Caco-2 (cell line): ENCODE results near the gene NOS3. TPM values are rescaled to one million over a fixed set of nuclear protein-coding genes. Genes with fewer than 3 reads are reported as not detected.

Experiments
- BruUV-seq: library from RNA; stranded (reverse); fragments of 400-500 nt; replicated peaks from 2 replicates; lab custom pipeline; 2021; lab: Mats Ljungman, UMichigan
- CTCF ChIA-PET: fragments of 300-600 bp; sonication (Branson Sonifier 250); formaldehyde crosslinking; loops from one replicate; lab custom pipeline; 2022; ENCODE audit warnings: antibody characterized with exemption; lab: Charles Lee
- POLR2A ChIA-PET: fragments of 300-600 bp; sonication (Branson Sonifier 250); formaldehyde crosslinking; loops from one replicate; lab custom pipeline; 2022; ENCODE audit warnings: antibody characterized with exemption; lab: Charles Lee
- DNase-seq, 2 experiments: peaks; one replicate each; pipeline versions ENCODE4 v3.0.0 to v3.0.0-alpha.2; 2020 to 2022
- H3K27me3 ChIP-seq: replicated peaks from 2 replicates; pipeline ENCODE4 v1.6.0; 2011; ENCODE audit warnings: low read length; ENCODE audit not compliant: control insufficient read depth, insufficient read depth
- H3K36me3 ChIP-seq: 2 replicates; pipeline ENCODE4 v1.5.1; 2011; ENCODE audit warnings: low read length; ENCODE audit not compliant: control insufficient read depth, insufficient read depth
- H3K4me1 ChIP-seq: fragments of 250-450 bp; sonication (Bioruptor Pico); 2 replicates; pipeline ENCODE4 v1.5.1; 2020; ENCODE audit warnings: mild to moderate bottlenecking
- H3K4me3 ChIP-seq: 2 replicates; pipeline ENCODE4 v1.5.1; 2011; ENCODE audit warnings: low read depth, mild to moderate bottlenecking, control low read depth, low read length
- H3K9me3 ChIP-seq: fragments of 250-450 bp; sonication (Bioruptor Pico); 2 replicates; pipeline ENCODE4 v1.5.1; 2020; ENCODE audit warnings: mild to moderate bottlenecking, moderate library complexity
- H3K27ac Mint-ChIP-seq: one replicate; pipeline ENCODE4 v1.8.0; 2022; ENCODE audit warnings: mixed read lengths; ENCODE audit not compliant: unreplicated experiment
- H3K27me3 Mint-ChIP-seq: one replicate; pipeline ENCODE4 v1.8.0; 2022; ENCODE audit warnings: mixed read lengths; ENCODE audit not compliant: insufficient read depth, unreplicated experiment
- H3K36me3 Mint-ChIP-seq: one replicate; pipeline ENCODE4 v1.8.0; 2022; ENCODE audit warnings: mild to moderate bottlenecking, mixed read lengths; ENCODE audit not compliant: insufficient read depth, unreplicated experiment
- H3K4me1 Mint-ChIP-seq: one replicate; pipeline ENCODE4 v1.8.0; 2022; ENCODE audit warnings: low read depth, mixed read lengths; ENCODE audit not compliant: unreplicated experiment
- H3K4me3 Mint-ChIP-seq: one replicate; pipeline ENCODE4 v1.8.0; 2022; ENCODE audit warnings: mild to moderate bottlenecking, moderate library complexity, mixed read lengths; ENCODE audit not compliant: unreplicated experiment
- H3K9me3 Mint-ChIP-seq: one replicate; pipeline ENCODE4 v1.8.0; 2022; ENCODE audit warnings: mixed read lengths; ENCODE audit not compliant: unreplicated experiment
- intact Hi-C: fragments of 100-400 bp; cut with micrococcal nuclease; formaldehyde crosslinking; loops from one replicate; pipeline ENCODE4 v1.10.0; 2022; ENCODE audit not compliant: unreplicated experiment
- total RNA-seq: library from RNA; stranded (reverse); gene quantifications from 2 replicates; pipeline ENCODE4 v1.2.3, GENCODE V29; 2022
- TF ChIP-seq, protein P1 (sequence below), 2 experiments: fragments of 200-600 bp in 1 of 2; IDR thresholded peaks; 1 replicate in 1 of 2; 2 replicates in 1 of 2; pipeline versions ENCODE4 v1.5.1 to v1.8.0; 2011 to 2022; ENCODE audit warnings: antibody characterized with exemption in 1 of 2, control low read depth in 1 of 2, inconsistent platforms in 1 of 2, low read depth in 1 of 2, low read length in 1 of 2, mild to moderate bottlenecking in 1 of 2, moderate library complexity in 1 of 2; ENCODE audit not compliant: insufficient read depth in 1 of 2, severe bottlenecking in 1 of 2, unreplicated experiment in 1 of 2

The NOS3 gene
- total RNA-seq, 1 experiment from 2014 or later = 1.1 TPM

DNA sequence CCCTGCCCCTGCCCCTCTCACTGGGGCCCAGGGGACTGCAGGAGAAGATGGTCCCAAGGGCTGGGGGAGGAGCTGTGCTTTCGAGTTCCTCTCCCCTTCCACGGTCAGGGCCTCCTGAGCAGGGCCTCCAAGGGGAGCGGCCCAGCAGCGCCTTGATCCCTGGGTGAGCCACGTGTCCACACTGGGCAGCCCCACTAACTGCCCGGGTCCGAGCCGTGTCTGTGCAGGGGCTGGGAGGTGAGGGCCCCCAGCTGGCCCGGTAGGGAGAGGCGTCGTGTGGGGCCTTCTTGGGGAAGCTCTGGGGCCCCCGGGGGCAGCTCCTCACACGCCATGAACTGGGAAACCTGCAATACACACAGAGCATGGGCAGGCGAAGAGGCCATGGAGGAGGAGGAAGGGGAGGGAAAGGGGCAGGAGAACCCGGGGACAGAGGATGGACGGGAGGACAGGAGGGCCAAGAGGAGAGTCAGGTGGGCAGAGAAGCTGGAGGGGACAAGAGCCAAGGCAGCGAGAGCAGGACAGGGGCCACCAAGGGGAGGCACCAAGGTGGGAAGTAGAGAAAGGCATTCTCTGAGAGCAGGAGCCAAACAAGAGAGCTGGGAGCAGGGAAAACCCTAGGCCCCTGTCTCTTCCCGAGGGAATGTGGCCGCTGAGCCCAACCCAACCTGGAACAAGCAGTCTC lies 45.5 kb upstream of the NOS3 start:
- H3K4me3 Mint-ChIP-seq = no peak overlapping the region
- no peaks in the 10 kb centered on the region; the same call in 1 of the 2 replicates for H3K27me3 ChIP-seq
- no TSS peak for BruUV-seq
- no peaks in the 10 kb centered on the region for H3K4me1 Mint-ChIP-seq
- no peaks in the 10 kb centered on the region for H3K9me3 ChIP-seq
- TF ChIP-seq, protein P1, sequence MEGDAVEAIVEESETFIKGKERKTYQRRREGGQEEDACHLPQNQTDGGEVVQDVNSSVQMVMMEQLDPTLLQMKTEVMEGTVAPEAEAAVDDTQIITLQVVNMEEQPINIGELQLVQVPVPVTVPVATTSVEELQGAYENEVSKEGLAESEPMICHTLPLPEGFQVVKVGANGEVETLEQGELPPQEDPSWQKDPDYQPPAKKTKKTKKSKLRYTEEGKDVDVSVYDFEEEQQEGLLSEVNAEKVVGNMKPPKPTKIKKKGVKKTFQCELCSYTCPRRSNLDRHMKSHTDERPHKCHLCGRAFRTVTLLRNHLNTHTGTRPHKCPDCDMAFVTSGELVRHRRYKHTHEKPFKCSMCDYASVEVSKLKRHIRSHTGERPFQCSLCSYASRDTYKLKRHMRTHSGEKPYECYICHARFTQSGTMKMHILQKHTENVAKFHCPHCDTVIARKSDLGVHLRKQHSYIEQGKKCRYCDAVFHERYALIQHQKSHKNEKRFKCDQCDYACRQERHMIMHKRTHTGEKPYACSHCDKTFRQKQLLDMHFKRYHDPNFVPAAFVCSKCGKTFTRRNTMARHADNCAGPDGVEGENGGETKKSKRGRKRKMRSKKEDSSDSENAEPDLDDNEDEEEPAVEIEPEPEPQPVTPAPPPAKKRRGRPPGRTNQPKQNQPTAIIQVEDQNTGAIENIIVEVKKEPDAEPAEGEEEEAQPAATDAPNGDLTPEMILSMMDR (IDR thresholded peaks at IDR 0.05; ENCODE audit: insufficient read depth in 1 of 2, low read depth in 1 of 2, low read length in 1 of 2, severe bottlenecking in 1 of 2, unreplicated experiment in 1 of 2) = no peak
- ChIA-PET CTCF (no interaction called here), POLR2A (interaction anchor here (0.6 kb wide), 1 partner anchor 31 kb away, joined by 3 read pairs; no protein-coding TSS in a partner anchor)
- DNase-seq = no peak
- intact Hi-C loops = no loop called here
- peaks cover 11% of the 10 kb centered on the region for H3K27me3 Mint-ChIP-seq
- H3K27ac Mint-ChIP-seq = no peak overlapping the region
- H3K4me3 ChIP-seq = no peak overlapping the region
- 0 out of 2 replicates have a peak, but pooled peaks cover 4% of the 10 kb centered on the region for H3K4me1 ChIP-seq
- no peaks in the 10 kb centered on the region for H3K36me3 Mint-ChIP-seq
- H3K9me3 Mint-ChIP-seq = no peaks in the 10 kb centered on the region
- no peaks in the 10 kb centered on the region for H3K36me3 ChIP-seq

DNA sequence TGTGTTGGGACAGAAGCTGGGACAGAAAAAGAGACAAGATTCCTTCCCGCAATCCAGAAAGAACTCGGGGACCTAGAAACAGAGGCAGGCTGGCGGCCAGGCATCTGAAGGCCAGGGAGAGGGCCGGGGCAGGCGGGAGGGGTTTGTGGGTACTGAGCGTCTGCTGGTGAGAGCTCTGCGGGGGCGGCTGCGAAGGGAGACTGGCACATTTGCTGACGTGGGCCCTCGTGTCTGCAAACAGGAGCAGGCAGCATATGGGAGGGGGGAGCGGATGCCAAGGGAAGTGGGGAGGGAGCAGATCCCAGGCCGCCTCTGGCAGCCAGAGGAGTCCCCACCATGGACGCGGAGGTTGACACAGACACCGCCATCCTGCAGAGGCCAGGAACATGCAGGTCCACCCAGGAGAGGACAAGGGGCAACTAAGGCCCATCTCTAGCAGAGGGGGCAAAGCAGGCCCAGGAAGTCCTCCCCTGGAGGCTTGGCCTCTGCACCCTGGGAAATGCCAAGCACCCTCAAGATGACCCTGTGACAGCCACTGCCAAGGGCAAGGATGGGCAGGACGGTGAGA lies 44.9 kb upstream of the NOS3 start:
- no peaks in the 10 kb centered on the region for H3K9me3 Mint-ChIP-seq
- H3K4me3 ChIP-seq = no peak overlapping the region
- DNase-seq = no peak
- no peak overlapping the region for H3K27ac Mint-ChIP-seq
- BruUV-seq = no TSS peak
- H3K36me3 ChIP-seq = no peaks in the 10 kb centered on the region
- intact Hi-C loops = no loop called here
- no peak overlapping the region for H3K4me3 Mint-ChIP-seq
- H3K4me1 ChIP-seq = 0 out of 2 replicates have a peak, but pooled peaks cover 4% of the 10 kb centered on the region
- TF ChIP-seq, protein P1 (IDR thresholded peaks at IDR 0.05; ENCODE audit: insufficient read depth in 1 of 2, low read depth in 1 of 2, low read length in 1 of 2, severe bottlenecking in 1 of 2, unreplicated experiment in 1 of 2) = no peak
- POLR2A ChIA-PET = interaction anchor here (0.6 kb wide), 1 partner anchor 30 kb away, joined by 3 read pairs; no protein-coding TSS in a partner anchor
- peaks cover 11% of the 10 kb centered on the region for H3K27me3 Mint-ChIP-seq
- no peaks in the 10 kb centered on the region; the same call in 1 of the 2 replicates for H3K27me3 ChIP-seq
- no peaks in the 10 kb centered on the region for H3K36me3 Mint-ChIP-seq
- CTCF ChIA-PET = interaction anchor here (0.6 to 0.8 kb wide), 2 partner anchors 19 to 73 kb away, joined by 3 to 5 read pairs; no protein-coding TSS in a partner anchor
- no peaks in the 10 kb centered on the region for H3K9me3 ChIP-seq
- H3K4me1 Mint-ChIP-seq = no peaks in the 10 kb centered on the region

DNA sequence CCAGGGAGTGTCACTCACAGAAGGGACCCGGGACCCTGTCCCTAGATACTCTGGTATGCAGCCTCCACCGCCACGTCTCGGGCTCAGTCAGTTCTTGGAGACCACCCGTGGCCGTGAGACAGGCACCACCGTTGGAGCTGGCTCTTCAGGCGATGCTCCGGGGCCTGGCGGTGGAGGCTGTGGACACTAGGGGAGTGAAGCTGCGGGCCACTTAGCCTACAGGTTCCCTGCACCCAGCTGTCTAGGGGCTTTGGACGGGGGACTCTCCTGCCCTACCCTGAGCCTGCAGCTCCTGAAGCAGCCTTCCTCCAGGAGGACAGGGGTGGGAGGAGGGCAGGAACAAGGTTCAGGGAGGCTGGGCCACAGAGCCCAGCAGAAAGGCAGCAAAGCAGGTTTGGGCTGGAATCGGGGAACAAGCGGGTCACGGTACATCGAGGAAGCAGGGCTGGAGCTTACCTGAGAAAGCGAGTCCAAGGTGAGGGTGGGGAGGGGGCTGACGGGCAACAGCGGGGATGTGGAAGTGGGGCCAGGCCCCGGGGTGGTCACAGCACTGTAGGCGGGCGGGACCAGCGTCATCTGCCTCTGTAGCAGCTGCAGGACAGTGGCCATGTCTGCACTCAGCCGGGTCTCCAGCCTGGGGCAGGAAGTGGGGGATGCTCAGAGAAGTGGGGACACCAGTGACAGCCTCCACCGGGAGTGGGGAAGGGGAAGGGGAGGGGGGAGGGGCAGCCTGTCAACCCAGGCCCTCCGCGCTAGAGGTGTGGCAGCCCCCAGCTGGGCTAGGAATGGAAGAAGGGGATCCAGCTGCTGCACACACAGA lies 44.2 kb upstream of the NOS3 start:
- POLR2A ChIA-PET = no interaction called here
- Histone ChIP-seq H3K4me3 (no peak overlapping the region), H3K27me3 (no peaks in the 10 kb centered on the region), H3K9me3 (no peaks in the 10 kb centered on the region), H3K36me3 (no peaks in the 10 kb centered on the region), H3K4me1 (0 out of 2 replicates have a peak, but pooled peaks cover 4% of the 10 kb centered on the region)
- intact Hi-C loops = no loop called here
- H3K27me3 Mint-ChIP-seq = peaks cover 9% of the 10 kb centered on the region
- no peaks in the 10 kb centered on the region for H3K36me3 Mint-ChIP-seq
- no peak for DNase-seq
- TF ChIP-seq, protein P1 (IDR thresholded peaks at IDR 0.05; ENCODE audit: insufficient read depth in 1 of 2, low read depth in 1 of 2, low read length in 1 of 2, severe bottlenecking in 1 of 2, unreplicated experiment in 1 of 2) = no peak
- BruUV-seq = no TSS peak
- H3K9me3 Mint-ChIP-seq = no peaks in the 10 kb centered on the region
- H3K4me3 Mint-ChIP-seq = no peak overlapping the region
- H3K4me1 Mint-ChIP-seq = no peaks in the 10 kb centered on the region
- no peak overlapping the region for H3K27ac Mint-ChIP-seq
- CTCF ChIA-PET = interaction anchor here (0.6 to 0.8 kb wide), 2 partner anchors 18 to 72 kb away, joined by 3 to 5 read pairs; no protein-coding TSS in a partner anchor
